ENCODE results near the gene CLEC7A.

The CLEC7A gene

GRCh38 chr12:10130042-10130441 lies at the start of gene CLEC7A:
Gene CLEC7A, minus strand, starts transcription at chr12:10130199. Its CDS starts 117 bp downstream, at chr12:10130082.
- in situ Hi-C loops (cut with MboI; ENCODE audit: low sequenced_read_pairs), result no loop called here

DNA sequence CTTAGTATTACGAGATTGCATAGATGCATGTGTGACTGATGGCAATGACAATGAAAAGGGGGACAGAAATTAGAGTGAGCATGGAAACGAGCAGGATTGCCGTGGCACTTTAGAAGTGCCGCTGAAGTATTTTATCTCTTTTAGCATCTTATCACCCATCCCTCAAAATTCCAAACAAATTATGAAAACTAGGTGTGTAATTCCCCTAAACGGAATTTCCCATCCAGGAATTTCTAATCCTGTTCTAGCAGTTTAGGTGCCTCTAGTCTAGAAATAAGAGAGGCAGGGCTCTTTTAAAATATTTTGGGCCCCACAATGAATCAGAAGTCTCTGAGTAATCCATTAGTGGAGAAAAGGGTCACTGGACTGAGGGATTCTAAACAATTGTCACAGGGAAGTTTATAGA lies 49.8 kb upstream of the CLEC7A start:
- in situ Hi-C loops (cut with MboI; ENCODE audit: low sequenced_read_pairs), result no loop called here

DNA sequence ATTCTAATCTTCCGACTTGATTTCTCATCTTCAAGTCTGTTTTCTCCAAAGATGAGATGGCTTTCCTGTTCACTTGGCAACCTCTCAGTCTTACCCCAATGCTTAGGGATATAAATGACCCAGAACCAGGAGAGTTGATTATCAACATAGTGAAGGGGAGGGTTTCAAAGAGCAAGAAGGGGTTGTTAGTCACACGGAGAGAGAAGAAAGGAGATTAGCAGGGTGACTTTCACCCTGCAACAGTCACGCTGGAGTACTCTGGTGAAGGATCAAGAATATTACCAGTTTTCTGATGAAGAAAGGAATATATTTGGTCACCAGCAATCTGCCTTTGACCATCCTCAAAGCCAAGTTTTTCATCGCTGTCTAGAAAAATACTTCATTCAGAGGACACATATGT lies 48.8 kb upstream of the CLEC7A start, which contains the start of gene TMEM52B:
Gene TMEM52B (plus strand): TSS at position 212 of the 400 bp plus-strand sequence. CDS start 543 bp downstream, outside the sequence.
- in situ Hi-C loops (cut with MboI; ENCODE audit: low sequenced_read_pairs), result no loop called here

GRCh38 chr12:10175846-10176636 lies 46.0 kb upstream of the CLEC7A start:
- in situ Hi-C loops (cut with MboI; ENCODE audit: low sequenced_read_pairs), result no loop called here

DNA sequence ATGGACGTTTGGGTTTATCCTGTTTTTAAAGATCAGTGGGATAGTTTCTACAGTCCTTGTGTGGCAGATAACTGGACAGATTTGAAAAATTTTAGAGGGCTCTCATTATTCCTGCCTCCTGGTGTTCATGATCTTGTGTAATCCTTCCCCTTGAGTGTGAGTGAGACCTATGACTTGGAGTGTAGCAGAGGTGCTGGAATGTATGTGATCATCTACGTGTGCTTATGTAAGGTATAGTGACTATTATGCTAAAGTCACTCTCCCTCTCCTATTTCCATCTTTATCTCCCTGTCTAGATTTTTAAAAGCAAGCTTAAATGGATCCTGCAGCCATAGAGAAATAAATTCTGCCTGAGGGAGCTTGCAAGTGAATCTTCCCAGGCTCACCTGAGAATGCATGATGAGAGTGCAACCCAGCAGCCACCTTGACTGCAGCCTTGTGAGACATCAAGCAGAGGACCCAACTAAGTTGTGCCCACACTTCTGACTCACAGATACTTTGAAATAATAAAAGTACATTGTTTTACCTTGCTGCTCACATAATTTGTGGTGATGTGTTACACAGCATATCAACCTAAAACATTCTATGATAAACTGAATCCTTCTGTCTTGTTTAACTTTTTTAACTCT lies 45.1 kb upstream of the CLEC7A start:
- in situ Hi-C loops (cut with MboI; ENCODE audit: low sequenced_read_pairs), result no loop called here

DNA sequence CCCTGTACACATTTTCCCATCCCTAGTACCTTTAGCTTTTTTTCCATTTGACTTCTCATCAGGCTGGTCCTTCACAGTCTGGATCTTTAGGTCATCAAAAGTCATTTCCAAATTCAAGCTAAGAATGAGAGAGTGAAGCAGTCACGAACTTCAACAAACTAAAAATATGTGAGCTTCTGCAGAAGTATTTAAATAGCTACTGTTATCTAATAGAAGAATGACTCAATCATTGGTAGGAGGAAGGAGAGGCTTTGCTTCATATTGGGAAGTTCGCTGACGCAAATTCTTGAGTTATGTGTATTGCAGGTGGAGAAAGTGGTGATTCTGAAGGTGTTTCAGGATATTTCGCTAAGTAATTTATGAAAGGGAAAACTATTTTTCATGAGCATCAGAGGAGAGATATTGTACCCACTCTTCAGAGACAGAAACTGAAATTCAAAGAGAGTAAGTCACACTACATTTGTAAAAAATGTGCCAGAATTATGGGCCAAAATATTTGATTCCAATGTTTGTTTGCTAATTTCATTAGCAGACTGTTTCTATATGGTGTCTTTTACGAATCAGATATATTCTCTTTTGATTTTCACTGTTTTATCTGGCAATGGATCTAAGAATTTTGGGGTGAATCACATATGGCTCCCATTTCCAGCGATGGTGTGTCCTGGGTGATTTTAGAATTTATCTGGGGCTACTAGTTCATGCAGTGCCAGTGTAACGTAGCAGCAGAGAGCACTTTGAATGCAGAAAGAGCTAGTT lies 42.2 kb upstream of the CLEC7A start, which contains the start of gene OLR1:
Gene OLR1 (minus strand): TSS at position 160 of the 756 bp plus-strand sequence. CDS start 55 bp downstream, at position 105.
- in situ Hi-C loops (cut with MboI; ENCODE audit: low sequenced_read_pairs), result no loop called here

DNA sequence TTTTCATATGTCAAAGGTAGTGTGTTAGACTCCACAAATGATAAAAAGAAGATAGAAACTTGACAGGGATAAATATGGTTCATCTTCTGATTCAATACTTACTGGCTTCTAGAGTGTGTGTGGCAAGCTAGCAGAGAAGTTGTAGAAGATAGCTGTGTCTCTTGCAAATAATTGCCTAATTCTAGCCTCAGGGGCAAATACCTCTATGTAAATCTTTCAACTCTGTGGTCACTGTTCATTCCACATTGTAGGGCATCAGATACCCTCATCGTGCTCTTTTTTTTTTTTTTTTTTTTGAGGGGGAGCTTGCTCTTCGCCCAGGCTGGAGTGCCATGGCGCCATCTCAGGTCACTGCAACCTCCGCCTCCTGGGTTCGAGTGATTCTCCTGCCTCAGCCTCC lies 40.2 kb upstream of the CLEC7A start:
- in situ Hi-C loops (cut with MboI; ENCODE audit: low sequenced_read_pairs), result no loop called here

DNA sequence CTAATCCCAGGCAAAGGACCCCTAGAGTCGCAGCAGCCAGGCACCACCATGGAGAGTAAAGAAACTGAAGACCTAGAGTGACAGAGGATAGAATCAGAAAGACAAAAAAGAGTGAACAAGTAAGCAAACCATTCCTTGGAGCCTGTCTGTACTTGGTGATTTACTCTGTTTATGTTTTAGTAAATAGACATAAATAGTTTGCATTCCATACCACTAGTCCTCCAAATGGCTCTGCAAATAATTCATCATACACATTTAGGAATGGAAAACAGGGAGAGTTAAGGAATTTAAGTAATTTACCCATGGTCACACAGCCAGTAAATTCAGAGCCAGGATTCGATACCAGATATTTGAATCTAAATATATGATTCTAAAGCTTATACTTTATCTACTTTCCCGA lies 39.1 kb upstream of the CLEC7A start:
- in situ Hi-C loops (cut with MboI; ENCODE audit: low sequenced_read_pairs), result no loop called here

DNA sequence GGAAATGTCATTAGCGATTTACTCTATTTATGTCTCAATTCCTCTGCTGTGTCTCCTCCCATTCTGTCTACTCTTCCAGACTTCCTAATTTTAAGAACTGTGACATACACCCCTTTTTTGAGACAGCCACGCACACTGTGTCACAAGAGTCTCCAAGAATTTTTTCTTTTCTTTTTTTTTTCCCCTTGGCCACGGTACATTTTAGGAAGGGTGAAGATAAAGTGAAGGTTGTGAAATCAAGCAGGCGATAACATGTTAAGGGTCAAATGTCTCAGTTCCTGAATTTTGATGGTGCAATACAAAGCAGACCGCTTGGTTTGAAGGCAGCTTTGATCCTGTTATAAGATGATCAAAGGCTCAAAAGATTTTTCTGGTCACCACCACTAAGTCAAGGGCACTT lies 37.6 kb upstream of the CLEC7A start:
- in situ Hi-C loops (cut with MboI; ENCODE audit: low sequenced_read_pairs), result no loop called here

- in situ Hi-C loops (cut with MboI; ENCODE audit: low sequenced_read_pairs), result no loop called here
Observed at GRCh38 chr12:10165421-10165820, 35.4 kb upstream of the CLEC7A start.

DNA sequence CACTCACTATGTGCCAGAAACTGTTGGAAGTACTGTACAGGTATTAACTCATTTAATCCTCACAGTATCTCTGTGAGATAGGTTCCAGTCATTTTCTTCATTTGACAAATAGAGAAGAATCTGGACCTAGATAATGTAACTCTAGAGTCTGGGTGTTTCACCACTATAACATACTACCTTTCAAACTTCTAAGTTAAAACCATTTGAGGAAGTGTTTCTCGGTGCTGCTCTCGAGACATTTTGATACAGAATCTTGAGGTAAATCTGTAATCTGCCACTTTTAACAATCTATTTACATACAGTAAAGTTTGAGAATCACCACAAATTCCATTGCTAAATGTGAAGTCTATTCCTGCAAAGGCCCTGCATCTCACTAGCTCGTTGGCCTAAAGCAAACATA lies 33.1 kb upstream of the CLEC7A start:
- in situ Hi-C loops (cut with MboI; ENCODE audit: low sequenced_read_pairs), result no loop called here

- in situ Hi-C loops (cut with MboI; ENCODE audit: low sequenced_read_pairs), result no loop called here
Observed at GRCh38 chr12:10160617-10161385, 30.8 kb upstream of the CLEC7A start.

GRCh38 chr12:10159280-10159679 lies 29.3 kb upstream of the CLEC7A start:
- in situ Hi-C loops (cut with MboI; ENCODE audit: low sequenced_read_pairs), result no loop called here

DNA sequence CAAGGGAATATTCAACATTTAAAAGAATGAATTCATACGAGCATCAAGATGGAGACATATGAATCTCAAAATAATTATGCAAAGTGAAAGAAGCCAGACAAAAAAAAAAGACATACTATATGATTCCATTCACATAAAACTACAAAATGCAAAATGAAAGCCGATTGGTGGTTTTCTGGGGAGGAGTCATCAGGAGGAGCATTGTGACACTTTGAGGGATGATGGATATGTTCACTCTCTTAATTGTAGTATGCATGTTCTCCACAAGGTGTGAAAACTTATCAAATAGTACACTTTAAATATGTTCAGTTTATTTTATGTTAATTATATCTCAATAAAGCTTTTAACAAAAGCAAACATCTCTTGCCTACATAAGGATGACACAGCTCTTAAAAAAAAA lies 28.4 kb upstream of the CLEC7A start:
- in situ Hi-C loops (cut with MboI; ENCODE audit: low sequenced_read_pairs), result no loop called here

GRCh38 chr12:10155966-10156365 lies 26.0 kb upstream of the CLEC7A start:
- in situ Hi-C loops (cut with MboI; ENCODE audit: low sequenced_read_pairs), result no loop called here

GRCh38 chr12:10154145-10154496 lies 24.1 kb upstream of the CLEC7A start:
- in situ Hi-C loops (cut with MboI; ENCODE audit: low sequenced_read_pairs), result no loop called here

- in situ Hi-C loops (cut with MboI; ENCODE audit: low sequenced_read_pairs), result no loop called here
Observed at GRCh38 chr12:10153271-10154144, 23.5 kb upstream of the CLEC7A start.

DNA sequence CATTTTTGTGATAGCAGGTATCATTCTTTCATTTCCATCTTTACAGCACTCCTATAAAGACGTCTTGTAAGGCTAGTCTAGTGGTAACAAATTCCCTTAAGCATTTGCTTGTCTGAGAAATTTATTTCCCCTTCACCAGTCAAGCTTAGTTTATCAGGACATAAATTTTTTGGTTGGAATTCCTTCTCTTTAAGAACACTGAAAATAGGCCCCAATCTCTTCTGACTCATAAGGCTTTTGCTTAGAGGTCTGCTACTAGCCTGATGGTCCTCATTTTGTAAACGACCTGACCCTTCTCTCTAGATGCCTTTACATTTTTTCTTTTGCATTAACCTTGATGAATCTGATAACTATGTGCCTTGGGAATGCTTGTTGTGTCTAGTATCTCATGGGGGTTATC lies 21.6 kb upstream of the CLEC7A start:
- in situ Hi-C loops (cut with MboI; ENCODE audit: low sequenced_read_pairs), result no loop called here

- in situ Hi-C loops (cut with MboI; ENCODE audit: low sequenced_read_pairs), result no loop called here
Observed at GRCh38 chr12:10147714-10148403, 17.9 kb upstream of the CLEC7A start.
